Stimulated activated CD4-positive, alpha-beta T cell treated with anti-CD3 and anti-CD28 coated beads, Interleukin-4, amount 100 ng/mL, for 4 hours (primary cell): ENCODE data around the gene UBA6.
"Not testable (repeated sequence)": the region's sequence is repeated elsewhere in the genome, so short reads cannot be mapped to it uniquely, and the experiment has no call there.

ENCODE experiments used
- DNase-seq, 2 experiments: peaks; one replicate each; pipeline ENCODE4 v3.0.0-alpha.2; 2020

The UBA6 gene

GRCh38 chr4:67700738-67701516 is at the start of gene UBA6:
Gene UBA6, minus strand, starts transcription at chr4:67701155. Its CDS starts 36 bp downstream, at chr4:67701119.
- DNase-seq, result peak; percentile 92 to 93

DNA sequence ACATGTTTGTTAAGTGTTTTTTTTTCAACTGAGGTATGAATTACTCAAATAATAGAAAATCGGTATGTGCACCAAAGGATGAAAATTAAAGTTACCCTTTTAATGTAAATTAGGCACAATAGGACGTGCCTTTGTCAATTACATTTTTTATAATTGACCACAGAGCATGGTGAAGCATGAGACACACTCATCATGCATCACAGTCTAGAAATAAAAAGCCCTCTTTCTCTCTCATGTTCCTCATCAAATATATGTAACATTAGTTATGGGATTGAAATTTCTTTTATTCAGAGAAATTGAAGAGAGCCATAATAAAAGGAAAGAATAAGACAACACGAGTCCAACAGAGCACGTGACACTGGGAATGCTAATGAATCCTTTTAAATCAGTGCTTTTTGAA is 49.7 kb upstream of the UBA6 start:
- DNase-seq, result no peak

DNA sequence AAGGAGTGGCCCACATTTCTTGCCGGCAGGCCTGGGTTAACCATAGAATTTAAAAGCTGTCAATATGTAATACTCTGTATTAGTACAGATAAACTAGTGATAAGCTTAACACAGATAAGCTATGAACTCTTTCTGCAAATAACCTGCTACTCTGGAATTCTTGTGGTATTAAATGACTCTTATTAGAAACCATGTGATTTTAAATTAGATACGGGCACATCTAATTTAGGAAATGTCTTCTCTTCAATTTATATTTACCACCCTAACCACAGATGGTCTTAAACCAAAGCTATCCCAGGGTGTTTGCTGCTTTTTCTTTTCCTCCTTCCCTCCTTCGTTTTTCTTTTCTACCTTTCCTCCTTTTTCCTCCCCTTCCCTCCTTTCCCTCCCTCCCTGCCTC is 48.3 kb upstream of the UBA6 start:
- no peak for DNase-seq

- no peak for DNase-seq
These were observed 46.0 kb upstream of the UBA6 start for GRCh38 chr4:67746797-67747495.

DNA sequence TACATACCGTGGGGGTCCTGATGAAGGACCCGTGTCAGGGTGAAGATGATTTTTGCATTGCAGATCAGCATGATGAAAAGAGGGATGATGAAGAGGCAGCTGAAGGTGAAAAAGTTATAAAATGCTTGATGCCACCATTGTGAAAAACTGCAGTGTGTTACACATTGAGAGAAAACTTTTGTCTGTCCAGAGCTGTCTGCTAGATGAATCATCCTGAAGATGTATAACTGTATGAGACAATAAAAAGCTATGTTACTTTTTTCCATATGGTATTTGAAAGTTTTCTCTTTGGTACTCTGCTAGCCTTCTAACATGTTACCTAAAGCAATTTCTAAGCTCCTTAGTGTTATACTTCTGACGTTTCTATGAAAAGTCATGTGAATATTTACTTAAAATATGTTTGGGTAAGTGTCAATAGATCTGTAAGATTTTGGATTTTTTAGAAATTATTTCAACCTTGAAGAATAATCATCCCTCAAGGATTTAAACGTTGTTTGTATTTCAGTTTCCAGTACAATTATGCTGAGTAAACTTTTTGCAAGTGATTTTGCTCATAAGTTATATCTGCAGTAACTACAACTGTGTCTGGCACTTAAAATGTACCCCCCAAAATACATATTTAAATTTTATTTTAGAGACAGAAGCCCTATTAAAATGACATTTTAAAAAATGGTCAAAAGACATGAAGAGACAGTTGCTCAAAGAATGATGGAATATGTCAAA is 43.8 kb upstream of the UBA6 start:
- no peak for DNase-seq

DNA sequence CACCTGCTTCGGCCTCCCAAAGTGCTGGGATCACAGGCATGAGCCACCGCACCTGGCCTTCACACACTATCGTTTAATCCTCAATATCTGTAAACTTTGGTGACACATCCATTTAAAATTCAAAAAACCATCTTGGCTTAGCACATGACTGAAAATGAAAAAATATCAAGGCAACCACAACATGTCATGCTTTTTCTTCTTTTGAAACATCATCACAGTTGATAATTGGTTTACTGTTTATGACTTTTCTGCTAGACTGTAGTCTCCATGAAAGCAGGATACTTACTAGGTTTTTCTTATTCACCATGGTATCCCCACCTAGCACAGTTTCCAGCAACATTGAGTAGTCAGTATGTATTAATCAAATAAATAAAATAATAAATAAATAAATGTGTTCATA is 42.2 kb upstream of the UBA6 start:
- no peak for DNase-seq

DNA sequence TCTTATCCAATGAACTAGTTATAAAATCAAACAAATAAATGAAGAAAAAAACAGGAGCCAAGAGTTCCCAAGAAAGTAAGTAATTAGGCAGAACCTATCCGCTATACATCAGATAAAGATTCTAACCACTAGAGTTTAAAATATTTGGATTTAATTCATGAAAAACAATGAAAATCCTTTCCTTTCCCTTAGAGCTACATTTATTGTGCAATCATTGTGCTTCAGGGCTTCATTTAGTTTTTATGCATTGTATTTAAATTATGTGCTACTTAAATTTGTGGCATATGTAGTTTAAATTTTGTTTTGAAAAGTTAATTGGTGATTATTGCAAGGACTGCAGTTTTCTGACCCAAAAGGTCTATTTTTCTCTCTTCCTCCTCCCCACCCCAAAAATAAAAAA is 35.3 kb upstream of the UBA6 start:
- DNase-seq, result no peak

GRCh38 chr4:67735325-67735724 is 34.4 kb upstream of the UBA6 start:
- DNase-seq, result no peak

DNA sequence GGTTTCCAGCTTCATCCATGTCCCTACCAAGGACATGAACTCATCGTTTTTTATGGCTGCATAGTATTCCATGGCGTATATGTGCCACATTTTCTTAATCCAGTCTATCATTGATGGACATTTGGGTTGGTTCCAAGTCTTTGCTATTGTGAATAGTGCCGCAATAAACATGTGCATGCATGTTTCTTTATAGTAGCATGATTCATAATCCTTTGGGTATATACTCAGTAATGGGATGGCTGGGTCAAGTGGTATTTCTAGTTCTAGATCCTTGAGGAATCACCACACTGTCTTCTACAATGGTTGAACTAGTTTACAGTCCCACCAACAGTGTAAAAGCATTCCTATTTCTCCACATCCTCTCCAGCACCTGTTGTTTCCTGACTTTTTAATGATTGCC is 29.6 kb upstream of the UBA6 start:
- not testable (repeated sequence) for DNase-seq

- DNase-seq, result no peak
These were observed 26.3 kb upstream of the UBA6 start for GRCh38 chr4:67727124-67727850.

DNA sequence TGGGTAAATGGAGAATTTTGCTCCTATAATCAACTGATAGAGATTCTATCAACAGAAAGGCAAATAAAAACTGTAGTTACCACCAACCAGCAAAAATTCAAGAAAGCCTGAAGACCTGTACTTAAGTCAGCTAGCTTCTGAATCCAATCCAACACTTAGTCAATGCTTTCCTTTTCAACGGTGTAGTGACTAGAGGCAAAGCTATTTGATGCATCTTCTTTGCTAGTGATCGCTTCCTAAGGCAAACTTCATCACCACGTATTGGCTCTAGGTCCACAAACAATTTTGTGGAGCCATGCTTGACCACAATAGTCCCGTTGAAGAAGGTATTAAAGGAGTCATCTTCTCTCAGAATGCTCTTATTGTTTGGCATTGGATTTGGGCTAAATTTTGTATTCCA is 25.0 kb upstream of the UBA6 start:
- DNase-seq, result no peak

DNA sequence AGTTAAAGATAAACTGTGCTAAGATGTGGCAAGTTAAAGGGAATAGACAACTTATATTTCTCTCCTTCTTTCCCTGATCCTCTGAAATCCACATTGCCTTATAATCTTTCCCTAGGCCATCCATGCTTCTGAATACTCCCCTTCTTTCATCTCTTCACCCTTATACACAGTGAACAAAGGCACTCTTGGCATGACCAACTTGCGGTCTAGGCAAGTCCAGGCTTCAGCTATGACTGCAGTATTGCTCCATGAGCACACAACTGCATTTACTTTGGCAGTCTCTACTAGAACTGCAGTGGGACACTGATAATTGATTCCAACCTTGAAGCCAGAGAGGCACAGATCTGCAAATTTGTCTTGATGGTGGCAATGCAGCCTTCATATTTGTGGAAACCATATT is 24.2 kb upstream of the UBA6 start:
- no peak for DNase-seq

GRCh38 chr4:67723949-67724348 is 23.0 kb upstream of the UBA6 start:
- DNase-seq, result no peak

GRCh38 chr4:67723341-67723740 is 22.4 kb upstream of the UBA6 start:
- no peak for DNase-seq

- DNase-seq, result no peak
These were observed 21.0 kb upstream of the UBA6 start for GRCh38 chr4:67721770-67722597.

- no peak for DNase-seq
These were observed 20.4 kb upstream of the UBA6 start for GRCh38 chr4:67721315-67721769.

DNA sequence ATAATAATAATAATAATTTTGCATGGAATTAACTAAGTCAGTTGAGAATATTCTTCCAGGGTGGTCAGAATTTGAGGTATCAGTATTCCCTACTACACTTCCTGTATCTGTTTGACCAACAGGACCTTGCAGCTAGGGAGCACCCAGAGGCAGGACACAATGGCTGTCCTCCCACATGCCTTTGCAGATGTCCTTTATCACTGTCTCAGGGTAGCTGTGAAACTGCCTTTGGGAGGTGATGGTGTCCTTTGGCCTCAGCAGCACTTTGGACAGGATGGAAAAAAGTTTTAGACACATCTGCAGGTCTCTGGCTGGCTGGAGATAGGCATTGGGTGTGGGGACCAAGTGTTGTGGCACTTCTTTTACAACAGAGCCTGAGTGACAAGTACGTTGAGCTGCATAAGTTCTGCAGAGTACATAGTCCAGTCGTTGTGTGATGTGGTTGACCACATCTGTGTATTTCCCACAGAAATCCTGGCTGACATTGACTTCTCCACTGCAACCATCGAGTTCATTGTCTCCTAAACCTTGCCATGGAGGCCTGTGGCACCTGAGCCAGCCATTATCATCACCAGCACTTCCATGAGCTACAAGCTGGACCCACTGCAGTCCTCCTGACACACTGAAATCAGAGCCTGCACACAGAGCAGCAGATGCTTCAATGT is 19.1 kb upstream of the UBA6 start:
- DNase-seq, result no peak

- DNase-seq, result no peak
These were observed 17.9 kb upstream of the UBA6 start for GRCh38 chr4:67718848-67719247.

- no peak for DNase-seq
These were observed 16.6 kb upstream of the UBA6 start for GRCh38 chr4:67717586-67717985.

DNA sequence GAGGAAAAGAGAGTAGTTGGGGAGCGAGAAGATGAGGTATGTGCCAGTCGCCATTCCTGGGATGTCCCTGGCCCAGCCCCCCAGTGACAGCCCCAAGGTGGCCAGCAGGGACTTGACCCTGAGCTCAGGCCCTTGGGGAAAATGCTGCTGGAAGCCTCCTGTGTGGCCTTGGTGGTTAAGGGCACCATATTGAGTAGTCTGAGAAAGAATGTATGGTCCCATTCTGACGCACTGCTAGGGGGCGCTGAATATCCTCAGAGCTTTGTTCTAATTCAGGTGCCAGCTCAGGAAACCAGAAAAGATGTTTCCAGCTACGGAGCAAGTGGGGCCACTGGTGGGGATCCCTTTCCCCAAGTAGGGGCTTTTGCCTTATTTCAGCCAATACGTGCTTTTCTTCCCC is 14.0 kb upstream of the UBA6 start:
- no peak for DNase-seq

GRCh38 chr4:67714248-67714583 is 13.3 kb upstream of the UBA6 start:
- DNase-seq, result peak in 1 of 2 experiments; percentile 11
